Stimulated activated CD8-positive, alpha-beta memory T cell treated with anti-CD3 and anti-CD28 coated beads, Interleukin-4, amount 100 ng/mL, for 4 hours (primary cell): ENCODE results near the gene ANKRD12.

Experiments
- DNase-seq, 2 donors: peaks; one replicate each; pipeline ENCODE4 v3.0.0-alpha.2; 2020; ENCODE audit warnings: low read depth in 2 of 2, low spot score in 1 of 2

Gene ANKRD12

DNA sequence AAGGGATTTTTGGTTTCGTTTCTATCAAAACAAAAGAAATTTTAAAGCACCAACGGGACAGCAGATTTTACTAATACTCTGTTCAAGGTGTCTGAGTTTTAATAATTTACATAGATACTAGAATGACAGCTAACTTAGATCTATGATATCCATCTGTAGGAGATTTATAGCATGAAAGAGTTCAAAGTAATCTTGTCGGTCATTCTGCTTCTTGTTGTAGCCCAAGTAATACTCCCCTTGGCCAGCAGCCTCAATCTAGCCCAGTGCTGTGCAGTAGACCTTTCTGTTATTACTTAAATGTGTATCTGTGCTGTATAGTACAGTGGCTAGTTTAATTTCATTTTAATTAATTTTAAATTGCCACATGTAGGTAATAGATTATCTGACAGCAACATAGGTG lies 44.7 kb downstream of the ANKRD12 start:
- no peak for DNase-seq

DNA sequence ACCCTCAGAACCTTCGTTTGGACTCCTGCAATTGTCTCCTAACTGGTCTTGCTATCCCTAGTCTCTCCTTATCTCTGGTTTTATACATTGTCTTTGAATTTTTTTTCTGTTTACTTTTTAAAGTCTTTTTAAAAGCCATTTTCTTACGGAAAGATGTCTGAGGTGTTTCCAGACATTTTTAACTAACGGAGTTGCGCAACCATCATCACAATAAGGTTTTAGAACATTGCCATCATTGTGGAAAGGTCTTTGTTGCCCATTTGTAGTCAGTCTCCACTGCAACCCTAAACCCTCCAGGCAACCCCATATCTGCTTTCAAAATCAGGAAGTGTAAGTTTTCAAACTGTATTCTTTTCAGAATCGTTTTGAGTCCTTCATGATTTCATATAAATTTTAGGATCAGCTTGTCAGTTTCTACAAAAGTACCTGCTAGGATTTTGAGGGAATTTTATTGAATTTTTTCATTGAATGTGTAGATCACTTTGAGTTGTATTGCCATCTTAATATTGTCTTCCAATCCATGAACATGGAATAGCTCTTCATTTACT lies 46.3 kb downstream of the ANKRD12 start:
- DNase-seq: no peak

DNA sequence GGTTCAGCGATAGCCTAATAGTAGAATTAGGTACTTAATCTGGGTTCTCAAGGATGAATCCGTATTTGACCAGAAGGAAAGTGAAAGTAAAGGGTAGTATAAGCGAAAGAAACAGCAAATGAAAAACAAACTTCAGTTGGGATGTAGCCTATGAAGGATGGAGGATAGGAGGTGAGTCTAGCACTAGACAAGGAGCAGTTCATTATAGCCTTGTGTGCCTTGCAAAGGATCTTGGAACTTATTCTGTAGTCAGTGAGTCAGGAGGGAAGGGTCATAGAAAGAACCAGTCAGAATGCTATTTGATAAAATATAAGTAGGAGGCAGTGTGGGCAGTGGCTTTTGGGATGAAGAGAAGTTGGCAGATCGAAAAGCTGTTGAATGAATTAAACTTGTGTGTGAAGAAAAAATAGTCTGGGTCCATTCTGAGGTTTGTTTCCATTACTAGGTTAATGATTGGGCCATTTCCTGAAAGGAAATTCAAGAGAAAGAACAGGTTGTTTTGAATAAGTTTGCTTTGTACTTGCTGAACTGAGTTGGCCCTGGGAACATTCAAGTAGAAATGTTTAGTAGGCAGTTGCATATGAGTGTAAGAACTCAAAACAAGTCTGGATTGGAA lies 48.5 kb downstream of the ANKRD12 start:
- DNase-seq: no peak

DNA sequence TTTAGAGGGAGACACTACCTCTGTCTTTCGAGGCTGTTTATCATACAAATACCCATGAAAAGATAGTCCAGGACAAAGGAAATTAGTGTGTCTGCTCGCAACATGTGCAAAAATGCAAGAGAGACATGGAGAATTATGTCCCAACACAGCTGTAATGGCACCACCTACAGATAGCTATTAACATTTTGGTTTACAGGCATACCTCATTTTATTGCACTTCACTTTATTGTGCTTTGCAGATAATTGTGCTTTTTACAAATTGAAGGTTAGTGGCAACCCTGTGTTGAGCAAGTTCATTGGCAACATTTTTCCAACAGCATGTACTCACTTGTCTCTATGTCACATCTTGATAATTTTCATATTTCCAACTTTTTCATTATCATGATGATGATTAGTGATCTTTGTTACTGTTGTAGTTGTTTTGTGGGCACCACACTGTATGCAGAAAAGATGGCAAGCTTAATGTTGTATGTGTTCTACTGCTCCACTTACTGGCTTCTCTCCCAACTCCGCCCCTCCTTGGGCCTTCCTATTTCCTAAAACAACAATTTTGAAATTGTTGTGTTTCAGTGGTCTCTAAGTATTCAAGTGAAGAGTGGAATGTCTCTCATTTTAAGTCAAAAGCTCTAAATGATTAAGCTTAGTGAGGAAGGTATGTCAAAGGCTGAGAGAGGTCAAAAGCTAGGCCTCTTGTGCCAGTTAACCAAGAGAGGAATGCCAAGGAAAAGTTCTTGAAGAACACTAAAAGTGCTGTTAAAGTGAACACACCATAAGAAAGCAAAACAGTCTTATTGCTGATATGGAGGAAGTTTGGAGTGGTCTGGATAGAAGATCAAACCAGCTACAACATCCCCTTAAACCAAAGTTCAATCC lies 52.0 kb downstream of the ANKRD12 start:
- DNase-seq: no peak

DNA sequence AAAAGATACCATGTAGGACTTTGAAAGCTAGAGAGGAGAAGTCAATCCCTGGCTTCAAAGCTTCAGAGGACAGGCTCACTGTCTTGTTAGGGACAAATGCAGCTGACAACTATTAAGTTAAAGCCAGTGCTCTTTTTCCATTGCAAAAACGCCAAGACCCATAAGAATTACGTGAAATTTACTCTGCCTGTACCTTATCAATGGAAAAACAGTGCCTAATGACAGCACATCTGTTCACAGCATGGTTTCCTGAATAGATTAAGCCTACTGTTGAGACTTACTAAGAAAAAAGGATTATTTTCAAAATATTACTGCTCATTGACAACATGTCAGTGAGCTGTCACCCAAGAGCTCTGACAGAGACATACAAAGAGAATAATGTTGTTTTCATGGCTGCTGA lies 52.9 kb downstream of the ANKRD12 start:
- no peak for DNase-seq

DNA sequence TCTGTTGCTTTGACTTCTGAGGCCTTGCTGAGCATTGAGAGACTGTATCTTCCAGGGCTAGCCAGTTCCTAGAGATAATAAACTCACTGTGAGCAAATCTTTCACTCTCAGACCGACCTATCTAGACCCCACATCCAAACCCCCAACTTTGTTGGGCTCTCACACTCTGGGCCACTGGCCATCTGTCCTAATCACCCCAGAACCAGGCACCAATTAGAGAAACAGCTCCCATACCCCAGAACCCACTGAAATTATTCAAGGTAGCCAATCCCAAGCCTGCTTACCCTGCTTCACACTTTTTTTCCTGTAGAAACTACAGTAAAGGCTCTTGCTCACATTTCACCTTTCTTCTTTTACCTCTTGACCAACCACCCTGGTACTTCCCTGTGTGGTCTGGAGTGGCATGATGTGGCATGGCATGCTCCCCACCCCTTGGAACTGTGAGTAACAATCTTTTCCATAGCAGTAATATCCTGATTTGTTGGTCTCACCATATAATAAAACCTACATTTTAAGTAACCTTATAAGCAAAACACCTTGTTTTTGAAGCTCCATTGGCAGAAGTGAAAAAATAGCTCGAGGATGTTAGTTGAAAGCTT lies 55.2 kb downstream of the ANKRD12 start:
- DNase-seq: no peak

DNA sequence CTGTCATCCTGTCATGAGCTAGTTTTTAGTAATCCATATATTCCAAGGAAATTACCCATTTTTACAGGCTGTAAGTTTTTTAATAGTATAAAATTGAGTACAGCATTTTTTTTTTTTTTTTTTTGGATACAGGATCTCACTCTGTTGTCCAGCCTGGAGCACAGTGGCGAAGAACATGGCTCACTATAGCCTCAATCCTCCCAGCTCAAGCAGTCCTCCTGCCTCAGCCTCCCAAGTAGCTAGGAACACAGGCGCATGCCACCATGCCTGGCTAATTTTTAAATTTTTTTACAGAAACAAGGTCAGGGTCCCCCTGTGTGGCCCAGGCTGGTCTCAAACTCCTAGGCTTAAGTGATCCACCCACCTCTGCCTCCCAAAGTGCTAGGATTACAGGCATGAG lies 56.5 kb downstream of the ANKRD12 start:
- no peak for DNase-seq

DNA sequence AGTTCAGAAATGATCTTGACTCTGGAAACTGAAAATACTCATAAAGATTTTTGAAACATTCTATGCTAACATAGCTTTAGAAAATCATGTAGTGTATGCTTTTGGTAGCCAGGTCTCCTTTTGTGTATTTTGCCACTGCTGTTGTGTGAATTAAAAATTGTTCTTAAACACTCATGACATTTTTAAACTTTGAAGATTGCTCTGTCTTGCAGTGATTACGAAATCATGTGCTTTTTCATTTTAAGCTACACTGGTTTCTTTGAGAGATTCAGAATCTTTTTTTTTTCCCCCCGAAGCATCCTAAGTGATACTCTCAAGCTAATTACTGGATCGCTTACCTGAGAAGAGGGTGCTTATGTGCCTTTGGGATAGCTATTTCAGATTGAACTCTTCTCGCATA lies 60.0 kb downstream of the ANKRD12 start:
- no peak for DNase-seq

DNA sequence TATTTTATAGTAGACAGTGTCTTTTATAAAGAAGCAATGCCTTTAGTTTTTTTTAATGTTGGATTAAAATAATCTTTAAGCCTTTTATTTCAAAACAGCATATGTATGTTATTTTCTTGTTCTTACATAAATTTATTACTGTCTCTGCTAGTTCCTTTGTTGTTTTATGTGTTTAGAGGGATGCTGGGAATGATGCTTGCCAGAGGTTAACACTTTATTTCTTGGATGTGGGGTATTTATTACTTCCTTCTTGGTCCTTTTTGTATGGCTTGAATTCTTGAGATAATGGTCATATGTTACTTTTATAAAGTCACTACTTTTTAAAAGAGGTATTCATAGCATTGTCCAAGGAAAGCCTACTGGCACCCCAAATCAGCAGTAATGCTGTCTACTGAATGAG lies 63.1 kb downstream of the ANKRD12 start:
- DNase-seq: no peak

DNA sequence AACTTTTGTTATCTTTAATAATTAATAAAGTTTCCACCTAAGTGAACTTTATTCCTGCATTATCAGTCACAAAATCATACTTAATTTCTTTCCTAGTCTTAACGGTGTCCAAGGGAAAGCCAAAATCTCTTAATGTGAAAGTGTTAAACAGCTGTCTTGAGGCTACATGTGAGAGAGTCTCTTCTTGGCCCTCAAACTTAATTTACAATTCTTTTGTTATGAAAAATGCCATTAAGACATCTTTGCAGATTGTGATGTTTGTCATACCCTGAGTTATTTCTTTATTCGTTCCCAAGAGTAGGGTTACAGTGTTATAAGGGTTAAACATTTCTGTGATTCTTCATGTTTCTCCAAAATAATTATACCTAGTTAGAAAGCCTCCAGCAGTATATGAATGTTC lies 64.6 kb downstream of the ANKRD12 start:
- no peak for DNase-seq

DNA sequence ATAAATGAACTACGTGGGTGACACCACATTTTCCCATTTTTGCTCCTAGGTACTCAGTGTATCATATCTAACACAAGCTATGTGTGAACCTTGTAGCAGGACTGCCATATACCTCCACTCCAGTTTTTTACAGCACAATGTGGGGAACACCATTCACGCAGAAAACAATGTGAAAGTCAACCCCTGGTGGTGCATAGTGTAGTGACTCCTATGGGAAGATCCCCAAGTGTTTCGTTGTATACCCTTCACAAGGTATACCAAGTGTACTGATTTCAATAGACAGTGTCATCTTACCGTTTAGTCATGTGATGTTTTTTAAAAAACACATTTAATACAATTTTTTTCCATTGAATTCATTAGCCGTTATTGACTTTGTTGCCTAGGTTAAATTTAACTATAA lies 68.1 kb downstream of the ANKRD12 start:
- DNase-seq: no peak

DNA sequence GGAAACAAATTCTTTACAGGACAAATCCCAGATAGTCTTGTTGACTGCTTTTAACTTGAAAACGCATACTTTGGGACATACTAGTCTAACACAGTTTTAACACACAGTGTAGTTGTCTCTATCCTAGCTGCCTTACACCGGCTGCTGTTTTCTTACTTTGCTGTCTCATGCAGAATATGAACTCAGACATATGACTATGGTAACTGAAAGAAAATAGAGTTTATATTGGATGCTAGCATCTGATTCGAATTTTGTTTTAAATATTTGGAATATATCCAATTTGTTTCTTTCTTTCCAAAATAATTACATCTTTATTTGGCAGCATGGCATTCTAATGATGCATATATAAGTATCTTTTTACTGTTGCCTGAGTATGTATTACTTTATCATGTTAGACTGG lies 69.8 kb downstream of the ANKRD12 start:
- no peak for DNase-seq

DNA sequence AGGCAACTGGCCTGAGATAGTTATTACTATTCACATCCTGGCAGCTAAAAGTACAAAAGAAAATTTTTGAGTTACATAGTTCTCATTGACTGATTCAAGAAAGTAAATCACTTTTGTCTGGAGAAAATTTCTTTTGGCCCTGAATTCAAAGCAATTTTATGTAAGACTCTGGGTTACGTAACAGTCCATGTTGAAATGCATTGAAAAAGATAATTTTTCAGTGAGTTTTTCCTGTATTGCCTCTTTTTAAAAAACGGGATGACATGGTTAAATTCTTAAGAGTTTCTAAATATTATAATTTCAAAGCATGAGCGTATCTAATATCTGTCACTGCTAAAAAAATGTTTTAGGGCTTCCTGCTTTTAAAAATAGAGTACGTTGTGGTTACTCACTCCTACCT lies 72.7 kb downstream of the ANKRD12 start:
- DNase-seq: no peak

DNA sequence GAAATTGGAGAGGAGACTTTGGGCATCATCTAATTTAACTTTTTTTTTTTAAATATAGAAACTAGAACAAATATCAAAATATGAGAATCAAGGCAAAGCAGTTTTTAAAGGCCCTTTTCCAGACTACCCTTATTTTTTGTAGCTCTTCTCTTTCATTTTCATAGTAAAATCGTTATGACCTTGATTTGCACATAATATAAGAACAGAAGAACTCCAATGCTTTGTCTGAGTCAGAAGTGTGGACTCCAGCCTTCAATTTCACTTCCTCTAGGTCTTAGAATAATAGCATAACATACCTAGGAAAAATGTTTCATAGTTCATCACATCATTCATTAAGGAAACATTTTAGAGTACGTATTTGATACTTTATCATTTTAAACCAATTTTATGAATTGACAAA lies 74.4 kb downstream of the ANKRD12 start:
- DNase-seq: no peak

DNA sequence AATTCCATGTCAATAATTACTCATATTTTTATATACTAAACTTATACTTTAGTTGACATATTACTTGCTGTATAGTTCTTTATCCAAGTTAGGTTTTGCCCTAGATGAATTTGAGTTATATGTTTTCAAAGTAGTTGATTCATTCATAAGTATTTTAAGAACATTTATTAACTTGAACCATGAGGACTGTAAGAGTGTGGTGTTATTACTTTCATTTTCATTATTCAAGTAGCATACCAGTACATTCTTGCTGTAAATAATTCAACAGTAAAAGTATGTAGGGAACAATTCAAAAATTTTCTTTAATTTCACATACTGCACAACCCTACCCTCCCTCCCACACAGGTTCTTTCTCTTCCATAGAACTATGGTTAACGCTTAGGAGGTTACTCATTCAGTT lies 75.4 kb downstream of the ANKRD12 start:
- no peak for DNase-seq

DNA sequence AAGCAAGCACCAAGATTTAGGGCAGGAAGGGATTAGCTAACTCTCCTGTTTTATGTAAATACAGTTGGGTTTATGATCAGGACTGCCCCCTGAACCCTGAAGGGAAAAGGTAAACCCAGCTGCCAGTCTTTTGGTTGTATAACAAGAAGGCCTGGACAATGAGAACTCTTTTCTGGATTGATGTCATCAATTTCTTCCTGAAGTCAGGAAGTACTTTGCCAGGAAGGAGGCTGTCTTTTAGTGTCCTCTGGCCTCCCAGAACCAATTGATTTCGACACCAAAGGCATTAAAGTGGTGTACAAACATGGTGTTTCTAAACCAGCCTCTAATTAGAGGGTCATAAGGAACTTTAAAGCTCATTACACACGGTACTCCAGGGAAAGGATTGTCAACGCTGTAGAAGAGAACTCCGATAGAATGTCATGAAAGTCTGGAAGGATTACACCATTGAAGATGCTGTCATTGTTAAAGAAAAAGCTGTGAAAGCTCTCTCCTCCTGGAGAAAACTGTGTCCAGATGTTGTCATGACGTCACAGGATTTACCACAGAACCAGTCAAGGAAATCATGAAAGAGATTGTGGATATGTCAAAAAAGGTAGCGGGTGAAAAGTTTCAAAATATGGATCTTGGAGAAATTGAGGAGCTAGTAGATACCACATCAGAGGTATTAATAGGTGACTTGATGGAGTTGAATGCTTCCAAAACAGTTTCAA lies 78.8 kb downstream of the ANKRD12 start:
- no peak for DNase-seq

DNA sequence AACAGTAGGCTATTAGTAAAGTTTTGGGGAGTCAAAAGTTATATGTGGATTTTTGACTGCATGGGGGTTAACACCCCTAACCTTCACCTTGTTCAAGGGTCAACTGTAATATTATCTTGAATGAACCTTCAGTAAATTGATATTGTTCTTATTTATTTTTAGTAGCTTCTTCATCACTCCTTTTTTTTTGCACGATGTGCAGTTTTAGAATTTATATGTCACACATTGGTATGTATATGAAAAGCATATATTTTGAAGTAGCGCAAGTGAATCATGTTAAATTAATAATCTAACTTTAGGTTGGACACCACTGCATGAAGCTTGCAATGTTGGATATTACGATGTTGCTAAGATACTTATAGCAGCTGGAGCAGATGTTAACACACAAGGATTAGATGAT lies 79.9 kb downstream of the ANKRD12 start:
- no peak for DNase-seq

DNA sequence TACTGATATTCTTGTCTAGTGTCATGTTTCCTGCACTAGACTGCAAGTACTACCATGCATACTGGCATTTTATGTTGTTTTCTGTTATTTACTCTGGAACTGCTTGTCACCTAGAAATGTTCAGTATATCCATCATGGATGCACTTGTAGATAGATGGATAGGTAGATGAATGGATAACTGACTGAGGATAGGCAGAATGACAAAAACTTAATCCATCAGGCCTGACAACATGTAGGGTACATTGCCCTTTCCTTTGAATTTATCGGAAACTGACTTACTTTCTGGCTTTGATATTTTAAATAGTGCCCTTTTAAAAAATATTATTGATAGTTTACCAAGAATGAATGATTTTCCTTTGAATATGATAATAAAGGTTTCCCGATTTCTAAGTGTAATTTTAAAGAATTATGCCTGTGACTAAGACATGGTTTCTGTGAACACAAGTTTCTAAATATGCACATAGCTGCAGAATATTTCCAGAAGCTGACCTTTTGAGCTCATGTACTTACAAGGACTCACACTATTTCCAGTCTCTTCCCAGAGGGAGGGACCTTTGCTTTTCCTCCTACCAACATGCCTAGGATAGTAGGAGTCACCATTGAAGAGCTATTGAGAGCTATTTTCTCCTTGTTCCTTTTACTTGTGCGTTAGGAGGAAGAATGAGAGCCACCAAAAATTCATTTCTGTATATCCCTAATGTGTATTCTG lies 81.3 kb downstream of the ANKRD12 start:
- DNase-seq: no peak

DNA sequence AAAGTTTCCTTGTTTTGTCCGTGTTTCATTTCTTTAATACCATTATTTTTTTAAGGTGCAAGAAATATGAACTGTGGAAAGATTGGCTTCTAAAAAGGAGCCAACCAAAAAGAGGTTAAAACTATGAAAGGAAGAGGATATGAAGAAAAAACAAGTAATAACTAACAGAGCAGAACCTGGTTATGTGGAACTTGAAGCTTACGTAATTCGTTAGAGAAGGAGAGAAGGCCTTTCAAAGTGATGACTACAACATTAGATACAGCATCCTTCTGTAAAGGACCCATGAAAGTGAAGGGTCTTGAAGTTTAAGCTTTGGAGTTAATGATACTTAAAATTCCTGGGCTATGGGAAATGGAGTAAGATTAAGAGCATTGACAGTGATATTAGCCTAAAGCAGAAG lies 84.5 kb downstream of the ANKRD12 start:
- DNase-seq: no peak

DNA sequence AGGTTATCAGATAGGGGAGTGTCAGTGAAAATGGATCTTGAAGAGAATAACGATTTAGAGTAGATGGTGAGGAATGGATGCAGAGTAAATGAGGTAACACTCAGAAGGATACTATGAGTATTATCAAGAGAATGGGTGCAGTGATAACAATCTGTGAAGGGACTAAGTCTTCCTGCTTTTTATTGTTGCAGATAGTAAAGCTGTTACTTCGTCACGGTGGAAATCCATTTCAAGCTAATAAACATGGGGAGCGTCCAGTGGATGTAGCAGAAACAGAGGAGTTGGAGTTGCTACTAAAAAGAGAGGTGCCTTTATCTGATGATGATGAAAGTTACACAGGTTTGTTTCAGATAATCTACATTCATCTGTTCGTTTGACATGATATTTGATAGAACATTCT lies 85.1 kb downstream of the ANKRD12 start:
- no peak for DNase-seq

DNA sequence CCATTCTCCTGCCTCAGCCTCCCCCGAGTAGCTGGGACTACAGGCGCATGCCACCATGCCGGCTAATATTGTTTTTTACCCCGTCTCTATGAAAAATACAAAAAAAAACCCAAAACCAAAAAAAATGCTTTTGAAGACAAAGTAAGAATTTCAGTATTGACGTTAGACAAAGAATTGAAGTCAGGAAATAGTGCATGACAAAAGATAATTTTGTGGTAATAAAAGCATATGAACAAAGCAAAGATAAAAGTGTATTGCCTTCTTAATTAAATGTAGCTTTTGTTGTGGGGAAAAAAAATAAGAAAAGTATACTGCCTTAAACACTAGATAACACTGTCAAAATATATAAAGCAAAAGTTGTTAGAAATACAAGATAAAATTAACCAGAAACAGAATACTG lies 86.8 kb downstream of the ANKRD12 start:
- no peak for DNase-seq
